Thoracic aorta (tissue), 2 donors: Measurements from ENCODE around the gene DUS4L. TPM values are rescaled to one million over a fixed set of nuclear protein-coding genes. Genes with fewer than 3 reads are reported as not detected.

Experiments
- ATAC-seq: fragments of 150-250 bp; one replicate; pipeline ENCODE4 v1.8.0; 2017; ENCODE audit warnings: low read depth; ENCODE audit not compliant: insufficient number of reproducible peaks, low FRiP score
- DNase-seq: peaks from one replicate; pipeline ENCODE4 v3.0.0-alpha.2; 2020; ENCODE audit warnings: low spot score
- H3K27ac ChIP-seq, 2 donors: fragments of 200-600 bp; sonication (generic); 1 replicate in 1 of 2; 2 replicates in 1 of 2; pipeline ENCODE4 v1.5.1; 2016; ENCODE audit warnings: mild to moderate bottlenecking in 2 of 2, moderate library complexity in 2 of 2
- H3K27me3 ChIP-seq: fragments of 200-600 bp; sonication (generic); replicated peaks from 2 replicates; pipeline ENCODE4 v1.6.0; 2016; ENCODE audit warnings: mild to moderate bottlenecking; ENCODE audit not compliant: insufficient read depth
- H3K36me3 ChIP-seq: fragments of 200-600 bp; sonication (generic); one replicate; pipeline ENCODE4 v1.5.1; 2016
- H3K4me1 ChIP-seq, 2 donors: fragments of 200-600 bp; sonication (generic); 1 replicate in 1 of 2; 2 replicates in 1 of 2; pipeline versions ENCODE4 v1.5.1 to v1.6.0; 2016; ENCODE audit warnings: low read depth in 2 of 2, mild to moderate bottlenecking in 1 of 2; ENCODE audit not compliant: control insufficient read depth in 1 of 2
- H3K4me3 ChIP-seq: fragments of 200-600 bp; sonication (generic); 2 replicates; pipeline ENCODE4 v1.5.1; 2016; ENCODE audit warnings: mild to moderate bottlenecking
- H3K9me3 ChIP-seq: fragments of 200-600 bp; sonication (generic); 2 replicates; pipeline ENCODE4 v1.5.1; 2016
- CTCF ChIP-seq: fragments of 200-600 bp; sonication (generic); IDR thresholded peaks from one replicate; pipeline ENCODE4 v1.5.1; 2019; ENCODE audit warnings: antibody characterized with exemption
- total RNA-seq, 2 donors: library from RNA; depleted of rRNA; stranded (reverse); fragments of >200 nt; gene quantifications; one replicate each; pipeline versions ENCODE4 v1.1.0 to v1.2.3, GENCODE V29; 2016

DUS4L gene
- total RNA-seq, 2 donors from 2014 or later, result 4.7 to 10.3 TPM

DNA sequence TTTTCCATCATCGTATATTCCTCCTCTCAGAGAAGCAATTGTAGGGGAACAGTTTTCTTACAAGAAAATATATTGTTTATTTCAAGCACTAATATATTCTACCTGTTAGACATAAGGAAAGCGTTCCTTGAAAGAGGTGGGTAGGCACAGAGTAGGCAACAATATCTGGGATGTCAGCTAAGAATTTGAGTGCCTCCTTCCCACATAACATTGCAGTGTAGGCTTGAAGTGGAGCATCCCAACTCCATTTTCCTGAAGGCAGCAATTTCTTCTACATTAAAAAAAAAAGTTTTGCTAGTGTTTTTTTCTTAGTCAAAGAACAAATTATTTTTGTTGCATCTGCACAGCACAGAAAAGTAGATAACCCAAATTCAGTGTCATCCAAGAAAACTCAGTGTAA is 37.0 kb downstream of the DUS4L start:
- H3K4me3 ChIP-seq, result no peak overlapping the region
- DNase-seq (no peak), ATAC-seq (no peak)
- H3K27ac ChIP-seq, result peak overlapping the region; percentile 13 to 45
- H3K36me3 ChIP-seq, result no peaks in the 10 kb centered on the region
- H3K27me3 ChIP-seq, result no peaks in the 10 kb centered on the region
- TF ChIP-seq CTCF, result no peak
- H3K9me3 ChIP-seq, result no peaks in the 10 kb centered on the region
- peaks cover 10 to 34% of the 10 kb centered on the region in 2 donors for H3K4me1 ChIP-seq

DNA sequence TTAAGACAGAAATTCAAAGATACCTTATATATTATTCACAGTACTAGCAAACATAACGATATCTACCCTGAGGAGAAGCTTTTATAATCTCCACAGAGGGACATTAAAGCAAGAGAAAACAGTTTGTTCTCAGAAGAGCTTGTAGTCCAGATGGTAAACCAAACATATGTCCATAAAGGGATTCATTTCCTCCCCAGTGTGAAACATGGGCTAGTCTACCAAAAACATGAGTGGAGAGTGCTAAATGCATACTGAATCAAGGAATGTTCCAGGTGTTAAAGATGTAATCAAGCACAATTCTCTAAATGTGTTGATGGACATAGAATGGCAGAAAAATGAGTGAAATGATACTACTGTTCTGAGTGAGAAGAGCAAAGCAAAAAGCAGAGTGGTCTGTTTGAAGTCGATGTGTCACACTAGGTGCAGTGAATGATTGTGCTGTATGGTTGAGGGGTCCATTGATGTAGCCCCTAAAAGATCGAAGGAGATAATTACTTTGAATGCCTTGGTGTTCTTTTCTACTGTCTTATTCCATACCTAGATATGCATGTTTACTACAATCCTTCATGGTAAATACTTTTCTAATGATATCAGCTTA is 41.5 kb downstream of the DUS4L start:
- Histone ChIP-seq H3K4me3 (no peak overlapping the region), H3K9me3 (no peaks in the 10 kb centered on the region), H3K36me3 (no peaks in the 10 kb centered on the region), H3K4me1 (peaks cover 8 to 27% of the 10 kb centered on the region in 2 donors), H3K27me3 (no peaks in the 10 kb centered on the region), H3K27ac (no peak overlapping the region)
- TF ChIP-seq CTCF, result no peak
- DNase-seq (no peak), ATAC-seq (no peak)

DNA sequence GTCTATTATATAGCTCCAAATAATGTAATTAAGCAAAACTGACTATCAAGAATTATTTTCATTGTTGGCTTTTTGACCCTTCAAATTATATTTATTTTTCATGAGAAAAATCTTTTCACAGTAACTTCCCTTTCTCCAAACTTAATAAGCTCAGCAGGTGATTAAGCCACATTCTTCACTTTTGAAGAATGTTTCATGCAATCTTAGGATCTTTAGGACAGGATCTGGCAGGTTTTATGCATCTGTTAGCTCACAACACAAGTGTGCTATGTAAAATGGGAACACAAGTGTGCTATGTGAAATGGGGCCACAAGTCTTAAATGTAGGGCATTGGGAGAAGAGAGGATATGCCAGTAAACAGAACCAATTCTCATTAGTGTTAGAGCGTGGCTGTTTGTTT is 42.5 kb downstream of the DUS4L start:
- no peak for ATAC-seq
- no peak for TF ChIP-seq CTCF

GRCh38 chr7:107609811-107610261 is 46.1 kb downstream of the DUS4L start:
- H3K4me3 ChIP-seq, result no peak overlapping the region
- peaks cover 10 to 20% of the 10 kb centered on the region in 2 donors for H3K4me1 ChIP-seq
- H3K9me3 ChIP-seq, result no peaks in the 10 kb centered on the region
- no peaks in the 10 kb centered on the region for H3K27me3 ChIP-seq
- peak overlapping the region; percentile 37 to 56 for H3K27ac ChIP-seq
- no peak for TF ChIP-seq CTCF
- H3K36me3 ChIP-seq, result peaks cover 15% of the 10 kb centered on the region
- ATAC-seq (peak; percentile 77), DNase-seq (no peak)

More for the DNA sequence above, 42.5 kb downstream of the DUS4L start:
- no peak for DNase-seq
- H3K4me3 ChIP-seq, result no peak overlapping the region
- no peaks in the 10 kb centered on the region for H3K9me3 ChIP-seq
- no peaks in the 10 kb centered on the region for H3K27me3 ChIP-seq
- no peaks in the 10 kb centered on the region for H3K36me3 ChIP-seq
- H3K27ac ChIP-seq, result no peak overlapping the region
- peaks cover 10 to 20% of the 10 kb centered on the region in 2 donors for H3K4me1 ChIP-seq

- no peak for TF ChIP-seq CTCF
Observed at GRCh38 chr7:107610323-107610722, 46.6 kb downstream of the DUS4L start.

More at GRCh38 chr7:107610323-107610722, 46.6 kb downstream of the DUS4L start:
- peak overlapping the region; percentile 37 to 56 for H3K27ac ChIP-seq
- ATAC-seq, result no peak
- no peaks in the 10 kb centered on the region for H3K27me3 ChIP-seq
- peaks cover 20% of the 10 kb centered on the region for H3K36me3 ChIP-seq
- H3K9me3 ChIP-seq, result no peaks in the 10 kb centered on the region
- H3K4me1 ChIP-seq, result peaks cover 10 to 20% of the 10 kb centered on the region in 2 donors
- no peak overlapping the region for H3K4me3 ChIP-seq
- DNase-seq, result no peak
